C4-2B (cell line): ENCODE measurements around the gene OR4F6.

ENCODE experiments used
- H3K27ac ChIP-seq: fragments of 450-650 bp; 2 replicates; pipeline ENCODE4 v1.5.1; 2017
- ZFX ChIP-seq: fragments of 450-650 bp; IDR thresholded peaks from 2 replicates; pipeline ENCODE4 v1.6.1; 2017
- TF ChIP-seq, protein P1 (sequence below): fragments of 450-650 bp; conservative IDR thresholded peaks from 2 replicates; pipeline ENCODE4 v1.5.1; 2017; ENCODE audit warnings: mild to moderate bottlenecking

Gene OR4F6

DNA sequence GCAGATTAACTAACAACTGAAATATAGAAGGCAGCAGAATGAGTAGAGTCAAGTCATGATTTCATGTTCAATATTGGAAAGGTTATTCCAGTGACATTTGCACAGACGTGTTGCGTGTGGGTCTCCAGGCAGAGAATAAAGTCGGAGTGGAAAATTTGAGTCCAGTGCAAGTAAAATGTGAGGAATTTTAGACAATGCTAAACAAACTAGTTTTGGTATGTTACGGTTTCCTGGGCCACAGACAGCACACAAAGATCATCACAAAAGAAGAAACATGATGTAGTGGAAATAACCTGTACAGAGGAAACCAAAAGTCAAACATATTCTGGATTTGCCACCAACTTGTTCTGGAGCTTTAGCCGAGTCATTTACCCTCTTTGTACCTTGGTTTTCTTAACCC is 367 bp downstream of the OR4F6 start:
- H3K27ac ChIP-seq = no peak overlapping the region
- no peak for TF ChIP-seq ZFX
- TF ChIP-seq, protein P1, sequence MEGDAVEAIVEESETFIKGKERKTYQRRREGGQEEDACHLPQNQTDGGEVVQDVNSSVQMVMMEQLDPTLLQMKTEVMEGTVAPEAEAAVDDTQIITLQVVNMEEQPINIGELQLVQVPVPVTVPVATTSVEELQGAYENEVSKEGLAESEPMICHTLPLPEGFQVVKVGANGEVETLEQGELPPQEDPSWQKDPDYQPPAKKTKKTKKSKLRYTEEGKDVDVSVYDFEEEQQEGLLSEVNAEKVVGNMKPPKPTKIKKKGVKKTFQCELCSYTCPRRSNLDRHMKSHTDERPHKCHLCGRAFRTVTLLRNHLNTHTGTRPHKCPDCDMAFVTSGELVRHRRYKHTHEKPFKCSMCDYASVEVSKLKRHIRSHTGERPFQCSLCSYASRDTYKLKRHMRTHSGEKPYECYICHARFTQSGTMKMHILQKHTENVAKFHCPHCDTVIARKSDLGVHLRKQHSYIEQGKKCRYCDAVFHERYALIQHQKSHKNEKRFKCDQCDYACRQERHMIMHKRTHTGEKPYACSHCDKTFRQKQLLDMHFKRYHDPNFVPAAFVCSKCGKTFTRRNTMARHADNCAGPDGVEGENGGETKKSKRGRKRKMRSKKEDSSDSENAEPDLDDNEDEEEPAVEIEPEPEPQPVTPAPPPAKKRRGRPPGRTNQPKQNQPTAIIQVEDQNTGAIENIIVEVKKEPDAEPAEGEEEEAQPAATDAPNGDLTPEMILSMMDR = no peak

DNA sequence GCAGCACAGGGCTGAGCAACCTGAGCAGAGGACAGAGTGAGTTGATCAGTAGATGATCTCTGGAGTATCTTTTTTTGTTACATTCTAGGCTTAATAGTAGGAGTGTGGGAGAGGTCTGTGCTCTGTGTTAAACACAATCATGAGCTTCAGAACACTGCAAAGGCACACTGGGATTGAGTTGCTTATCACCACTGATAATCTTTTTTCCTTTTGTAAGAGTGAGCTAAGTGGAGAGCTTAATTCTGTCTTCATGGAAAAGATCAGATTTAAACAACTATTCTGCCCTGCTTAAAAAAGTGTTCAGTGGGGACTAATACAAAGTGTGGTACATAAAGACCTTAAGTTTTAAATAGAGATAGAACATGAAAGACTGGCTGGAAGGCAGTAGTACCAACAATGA is 1.1 kb downstream of the OR4F6 start:
- no peak for TF ChIP-seq ZFX
- TF ChIP-seq, protein P1 = no peak
- H3K27ac ChIP-seq = no peak overlapping the region

DNA sequence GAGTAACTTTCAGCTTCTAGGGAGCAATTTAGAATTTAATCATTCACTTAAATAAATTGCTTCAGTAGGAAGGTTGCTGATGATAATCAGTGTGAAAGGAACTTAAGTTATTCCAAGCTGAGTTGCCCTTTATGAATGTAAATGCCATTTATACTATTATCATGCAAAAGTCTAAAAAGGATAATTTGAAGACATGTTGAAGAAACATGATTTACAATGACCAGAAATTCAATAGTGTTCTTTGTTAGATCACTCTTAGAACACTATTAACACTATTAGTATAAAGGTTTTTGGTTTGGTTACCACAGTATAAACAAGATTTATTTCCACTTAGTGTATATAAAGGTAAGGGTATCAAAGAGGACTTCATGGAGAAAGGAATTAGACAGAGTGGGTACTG is 1.6 kb downstream of the OR4F6 start:
- H3K27ac ChIP-seq = no peak overlapping the region
- TF ChIP-seq ZFX = no peak
- TF ChIP-seq, protein P1 = no peak

DNA sequence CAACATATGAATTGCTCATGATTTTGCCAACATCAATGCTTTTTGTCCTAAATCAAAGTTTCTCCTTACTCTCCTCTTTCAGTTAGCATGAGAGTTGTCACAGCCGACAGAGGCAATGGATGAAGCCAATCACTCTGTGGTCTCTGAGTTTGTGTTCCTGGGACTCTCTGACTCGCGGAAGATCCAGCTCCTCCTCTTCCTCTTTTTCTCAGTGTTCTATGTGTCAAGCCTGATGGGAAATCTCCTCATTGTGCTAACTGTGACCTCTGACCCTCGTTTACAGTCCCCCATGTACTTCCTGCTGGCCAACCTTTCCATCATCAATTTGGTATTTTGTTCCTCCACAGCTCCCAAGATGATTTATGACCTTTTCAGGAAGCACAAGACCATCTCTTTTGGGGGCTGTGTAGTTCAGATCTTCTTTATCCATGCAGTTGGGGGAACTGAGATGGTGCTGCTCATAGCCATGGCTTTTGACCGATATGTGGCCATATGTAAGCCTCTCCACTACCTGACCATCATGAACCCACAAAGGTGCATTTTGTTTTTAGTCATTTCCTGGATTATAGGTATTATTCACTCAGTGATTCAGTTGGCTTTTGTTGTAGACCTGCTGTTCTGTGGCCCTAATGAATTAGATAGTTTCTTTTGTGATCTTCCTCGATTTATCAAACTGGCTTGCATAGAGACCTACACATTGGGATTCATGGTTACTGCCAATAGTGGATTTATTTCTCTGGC is 2.5 kb downstream of the OR4F6 start:
- TF ChIP-seq ZFX = no peak
- TF ChIP-seq, protein P1 = no peak
- H3K27ac ChIP-seq = no peak overlapping the region

DNA sequence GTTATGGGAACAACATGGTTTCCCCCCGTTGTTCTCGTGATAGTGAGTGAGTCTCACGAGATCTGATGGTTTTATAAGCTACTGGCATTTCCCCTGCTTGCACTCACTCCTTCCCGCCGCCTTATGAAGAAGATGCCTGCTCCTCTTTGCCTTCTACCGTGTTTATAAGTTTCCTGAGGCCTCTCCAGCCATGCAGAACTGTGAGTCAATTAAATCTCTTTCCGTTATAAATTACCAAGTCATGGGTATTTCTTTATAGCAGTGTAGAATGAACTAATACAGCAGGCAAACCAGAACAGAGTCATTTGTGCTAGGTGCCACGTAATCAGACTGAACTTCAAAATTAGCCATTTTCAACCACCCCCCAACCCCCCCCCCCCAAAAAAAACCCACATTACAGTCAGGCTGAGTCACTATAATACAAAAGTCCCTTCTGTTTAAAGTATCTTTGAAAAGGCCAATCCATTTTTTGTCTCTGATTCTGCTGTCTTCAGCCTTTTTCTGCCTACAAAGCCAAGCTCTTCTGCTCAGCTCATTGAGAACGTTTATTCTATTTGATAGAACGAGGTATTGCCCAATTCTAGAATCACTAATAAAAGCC is 4.1 kb downstream of the OR4F6 start:
- TF ChIP-seq, protein P1 = no peak
- TF ChIP-seq ZFX = no peak
- no peak overlapping the region for H3K27ac ChIP-seq

DNA sequence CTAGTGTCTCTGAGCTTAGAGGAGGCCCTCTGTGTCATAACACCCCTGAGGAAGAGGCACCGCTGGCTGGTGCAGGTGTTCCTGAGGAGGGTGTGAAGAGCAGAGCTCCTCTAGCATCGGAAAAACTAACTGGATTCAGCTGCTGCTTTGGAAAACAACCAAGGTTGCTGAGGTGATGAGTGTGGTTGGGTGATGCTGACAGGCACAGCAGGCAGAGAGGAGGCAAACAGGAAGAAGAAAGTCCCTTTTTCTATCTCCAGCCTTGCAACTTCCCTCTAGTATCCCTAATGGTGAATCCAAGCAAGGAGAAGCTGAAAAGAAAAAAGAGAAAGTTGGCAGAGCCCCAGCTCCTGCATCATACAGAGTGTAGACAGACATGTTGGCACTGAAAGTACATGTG is 4.9 kb downstream of the OR4F6 start:
- H3K27ac ChIP-seq = no peak overlapping the region
- TF ChIP-seq ZFX = no peak
- TF ChIP-seq, protein P1 = no peak

DNA sequence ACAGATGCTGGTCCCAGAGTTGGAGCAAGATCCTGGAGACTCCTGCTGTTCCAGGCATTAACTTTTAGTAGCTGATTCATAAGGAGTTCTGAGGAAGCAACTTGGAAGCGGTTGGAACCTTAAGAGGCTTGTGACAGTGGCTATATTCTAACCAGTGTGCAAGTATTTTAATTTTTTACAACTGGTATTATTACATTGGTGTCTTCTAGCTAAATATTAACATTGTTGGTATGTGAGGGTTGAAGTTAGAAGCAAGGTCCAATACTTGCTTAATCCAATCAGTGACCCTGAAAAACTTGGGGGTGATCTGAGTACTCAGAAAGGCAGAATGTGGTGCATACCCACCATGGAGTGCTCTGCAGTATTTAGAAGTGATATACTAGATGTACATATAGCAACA is 7.1 kb downstream of the OR4F6 start:
- no peak overlapping the region for H3K27ac ChIP-seq
- TF ChIP-seq, protein P1 = no peak
- TF ChIP-seq ZFX = no peak
